OCI-LY1 (cell line): ENCODE results near the gene ADAMTSL2.

Experiments
- H2AFZ ChIP-seq: fragments of 200-600 bp; sonication (generic), shearing (Covaris generic); 2 replicates; pipeline ENCODE4 v1.6.0; 2014; ENCODE audit warnings: antibody characterized with exemption, mild to moderate bottlenecking, low read length
- H3F3A ChIP-seq: fragments of 200-600 bp; sonication (generic), shearing (Covaris generic); 2 replicates; pipeline ENCODE4 v1.6.0; 2014; ENCODE audit warnings: mild to moderate bottlenecking, antibody characterized with exemption, low read length, moderate library complexity; ENCODE audit not compliant: insufficient read depth
- H3K27ac ChIP-seq: fragments of 200-600 bp; sonication (generic); 2 replicates; pipeline ENCODE4 v1.5.1; 2014; ENCODE audit warnings: low read length, mixed run types, mild to moderate bottlenecking, low read depth; ENCODE audit not compliant: poor library complexity, severe bottlenecking
- H3K27me3 ChIP-seq: fragments of 200-600 bp; sonication (generic); 2 replicates; pipeline ENCODE4 v1.6.0; 2014; ENCODE audit warnings: antibody characterized with exemption, mild to moderate bottlenecking, low read length, moderate library complexity; ENCODE audit not compliant: insufficient read depth
- H3K36me3 ChIP-seq: fragments of 200-600 bp; sonication (generic); 2 replicates; pipeline ENCODE4 v1.6.1; 2014; ENCODE audit warnings: mild to moderate bottlenecking, antibody characterized with exemption, low read length, moderate library complexity, mixed read lengths; ENCODE audit not compliant: insufficient read depth
- H3K4me1 ChIP-seq: fragments of 200-600 bp; sonication (generic); 2 replicates; pipeline ENCODE4 v1.5.1; 2014; ENCODE audit warnings: mild to moderate bottlenecking, low read length, moderate library complexity; ENCODE audit not compliant: insufficient read depth, severe bottlenecking
- H3K4me2 ChIP-seq: fragments of 200-600 bp; sonication (generic), shearing (Covaris generic); 2 replicates; pipeline ENCODE4 v1.6.1; 2014; ENCODE audit warnings: low read length
- H3K4me3 ChIP-seq: fragments of 200-600 bp; sonication (generic); 2 replicates; pipeline ENCODE4 v1.5.1; 2014; ENCODE audit warnings: low read length, low read depth, mild to moderate bottlenecking, mixed read lengths; ENCODE audit not compliant: poor library complexity, severe bottlenecking
- H3K79me2 ChIP-seq: fragments of 200-600 bp; shearing (Covaris generic); 2 replicates; pipeline ENCODE4 v1.6.1; 2016; ENCODE audit warnings: mixed run types, low read length, mixed read lengths; ENCODE audit not compliant: insufficient read depth
- H3K9ac ChIP-seq: fragments of 200-600 bp; sonication (generic), shearing (Covaris generic); 2 replicates; pipeline ENCODE4 v1.6.1; 2014; ENCODE audit warnings: mild to moderate bottlenecking, low read length, mixed read lengths
- H3K9me2 ChIP-seq: fragments of 200-600 bp; sonication (generic), shearing (Covaris generic); 2 replicates; pipeline ENCODE4 v1.6.1; 2014; ENCODE audit warnings: low read depth, mild to moderate bottlenecking, low read length, mixed read lengths
- H3K9me3 ChIP-seq: fragments of 200-600 bp; shearing (Covaris generic); 2 replicates; pipeline ENCODE4 v1.6.1; 2014; ENCODE audit warnings: low read length, mixed read lengths
- H4K20me1 ChIP-seq: fragments of 200-600 bp; sonication (generic), shearing (Covaris generic); 2 replicates; pipeline ENCODE4 v1.6.0; 2016; ENCODE audit warnings: mild to moderate bottlenecking, low read length; ENCODE audit not compliant: insufficient read depth
- CTCF ChIP-seq: fragments of 200-600 bp; sonication (generic), shearing (Covaris generic); IDR thresholded peaks from 2 replicates; pipeline ENCODE4 v1.5.1; 2017; ENCODE audit warnings: mild to moderate bottlenecking, antibody characterized with exemption, low read length, moderate library complexity, mixed read lengths
- EZH2 ChIP-seq: fragments of 200-600 bp; sonication (generic), shearing (Covaris generic); IDR thresholded peaks from 2 replicates; pipeline ENCODE4 v1.8.0; 2017; ENCODE audit warnings: borderline replicate concordance, mixed run types, mild to moderate bottlenecking, antibody characterized with exemption, low read length, moderate library complexity, mixed read lengths

ADAMTSL2 gene

DNA sequence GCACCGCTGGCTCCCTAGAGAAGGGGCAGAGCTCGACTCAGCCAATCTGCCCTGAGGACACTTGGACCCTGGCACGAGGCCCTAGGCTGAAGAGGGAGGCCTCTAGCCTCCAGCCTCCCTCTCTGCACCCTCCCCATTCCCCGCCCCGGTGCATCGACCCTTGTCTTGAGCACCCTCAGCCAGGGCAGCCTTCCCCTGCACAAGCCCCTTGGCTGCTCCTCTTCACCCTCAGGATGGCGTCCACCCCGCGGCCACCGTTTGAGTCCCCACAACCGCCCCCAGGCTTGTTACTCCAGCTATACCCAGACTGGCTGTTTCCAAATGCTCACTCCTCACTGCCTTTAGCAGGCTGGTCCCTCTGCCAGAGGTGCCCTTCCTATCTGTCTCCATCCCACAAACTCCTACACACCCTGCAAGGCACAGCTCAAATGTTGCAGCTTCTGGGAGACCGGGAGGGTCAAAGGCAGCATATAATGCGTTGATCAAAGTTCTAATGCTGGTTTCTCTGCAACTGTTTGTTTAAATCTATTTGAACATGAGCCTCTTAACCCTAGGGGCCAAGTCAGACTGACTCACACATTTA lies 81.2 kb downstream of the ADAMTSL2 start:
- H4K20me1 ChIP-seq, result no peaks in the 10 kb centered on the region
- no peaks in the 10 kb centered on the region for H3K4me1 ChIP-seq
- no peaks in the 10 kb centered on the region for H3F3A ChIP-seq
- H3K9ac ChIP-seq, result no peak overlapping the region
- no peaks in the 10 kb centered on the region for H3K36me3 ChIP-seq
- no peak overlapping the region for H3K4me3 ChIP-seq
- TF ChIP-seq CTCF (no peak), EZH2 (no peak)
- H3K9me3 ChIP-seq, result no peaks in the 10 kb centered on the region
- no peak overlapping the region for H3K4me2 ChIP-seq
- no peak overlapping the region for H3K27ac ChIP-seq
- no peak overlapping the region for H2AFZ ChIP-seq
- no peaks in the 10 kb centered on the region for H3K9me2 ChIP-seq
- H3K79me2 ChIP-seq, result no peaks in the 10 kb centered on the region
- no peaks in the 10 kb centered on the region for H3K27me3 ChIP-seq

- no peaks in the 10 kb centered on the region for H3K79me2 ChIP-seq
- no peaks in the 10 kb centered on the region for H3K4me1 ChIP-seq
- H3K4me3 ChIP-seq, result no peak overlapping the region
- TF ChIP-seq EZH2 (no peak), CTCF (no peak)
- no peaks in the 10 kb centered on the region for H4K20me1 ChIP-seq
- no peak overlapping the region for H3K9ac ChIP-seq
- no peak overlapping the region for H3K27ac ChIP-seq
- H2AFZ ChIP-seq, result no peak overlapping the region
- H3K27me3 ChIP-seq, result no peaks in the 10 kb centered on the region
- no peaks in the 10 kb centered on the region for H3K9me2 ChIP-seq
- no peaks in the 10 kb centered on the region for H3K36me3 ChIP-seq
- no peaks in the 10 kb centered on the region for H3K9me3 ChIP-seq
- H3K4me2 ChIP-seq, result no peak overlapping the region
- no peaks in the 10 kb centered on the region for H3F3A ChIP-seq
Observed at GRCh38 chr9:133616643-133617405, 82.3 kb downstream of the ADAMTSL2 start.

DNA sequence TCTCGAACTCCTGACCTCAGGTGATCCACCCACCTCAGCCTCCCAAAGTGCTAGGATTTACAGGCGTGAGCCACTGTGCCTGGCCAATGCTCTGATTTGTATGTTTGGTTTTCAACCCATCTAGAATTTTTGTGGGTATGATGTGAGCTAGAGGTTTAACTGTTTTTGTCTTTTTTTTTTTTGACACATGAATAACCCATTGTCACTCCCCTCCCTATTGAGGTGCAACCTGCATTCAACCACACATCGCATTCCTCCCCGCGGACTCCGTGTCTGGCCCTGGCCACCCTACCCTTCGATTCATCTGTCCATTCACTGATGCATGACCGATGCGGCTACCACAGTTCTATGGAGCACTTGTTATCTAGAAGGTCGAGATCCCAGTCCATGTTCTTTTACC lies 84.2 kb downstream of the ADAMTSL2 start:
- no peaks in the 10 kb centered on the region for H3K4me1 ChIP-seq
- H3F3A ChIP-seq, result no peaks in the 10 kb centered on the region
- no peaks in the 10 kb centered on the region for H3K79me2 ChIP-seq
- no peaks in the 10 kb centered on the region for H3K36me3 ChIP-seq
- TF ChIP-seq EZH2, result no peak
- TF ChIP-seq CTCF, result no peak
- no peaks in the 10 kb centered on the region for H4K20me1 ChIP-seq
- H3K4me3 ChIP-seq, result no peak overlapping the region
- H3K27me3 ChIP-seq, result no peaks in the 10 kb centered on the region
- no peak overlapping the region for H3K9ac ChIP-seq
- no peaks in the 10 kb centered on the region for H3K9me2 ChIP-seq
- no peak overlapping the region for H3K4me2 ChIP-seq
- no peaks in the 10 kb centered on the region for H3K9me3 ChIP-seq
- no peak overlapping the region for H3K27ac ChIP-seq
- H2AFZ ChIP-seq, result no peak overlapping the region
